T-helper 2 cell (primary cell): ENCODE data around the gene MAFF.
"Not testable (repeated sequence)": the region's sequence is repeated elsewhere in the genome, so short reads cannot be mapped to it uniquely, and the experiment has no call there.

Experiments
- DNase-seq, 5 experiments: peaks; one replicate each; pipeline versions ENCODE4 v3.0.0 to v3.0.0-alpha.2; 2012 to 2022
- total RNA-seq, 2 donors: gene quantifications; one replicate each; lab custom pipeline; 2026; lab: John Stamatoyannopoulos, UW

MAFF gene
- 61.1 to 81.7 reads per million in 2 donors for total RNA-seq

GRCh38 chr22:38201711-38202436, at the start of gene MAFF:
TSS of gene MAFF (plus strand) at chr22:38201994. CDS start at chr22:38213854, 11,860 bp downstream.
- peak; percentile 66 to 87 (median 79) for DNase-seq

GRCh38 chr22:38153821-38154562, 47.8 kb upstream of the MAFF start:
- DNase-seq: no peak

- DNase-seq: not testable (repeated sequence)
Observed at GRCh38 chr22:38154563-38154915, 47.3 kb upstream of the MAFF start.

GRCh38 chr22:38155703-38156102, 46.1 kb upstream of the MAFF start:
- no peak for DNase-seq

- no peak for DNase-seq
Observed at GRCh38 chr22:38162881-38163843, 38.6 kb upstream of the MAFF start.

- DNase-seq: no peak
Observed at GRCh38 chr22:38163844-38164550, 37.8 kb upstream of the MAFF start.

- no peak for DNase-seq
Observed at GRCh38 chr22:38164551-38164918, 37.3 kb upstream of the MAFF start.

- DNase-seq: no peak
Observed at GRCh38 chr22:38165922-38166593, 35.7 kb upstream of the MAFF start.

- DNase-seq: no peak
Observed at GRCh38 chr22:38167988-38168407, 33.8 kb upstream of the MAFF start.

- DNase-seq: no peak
Observed at GRCh38 chr22:38169116-38169515, 32.7 kb upstream of the MAFF start.

- no peak for DNase-seq
Observed at GRCh38 chr22:38170469-38170868, 31.3 kb upstream of the MAFF start.

GRCh38 chr22:38171927-38172831, 29.6 kb upstream of the MAFF start:
- DNase-seq: no peak

- peak in 2 of 5 experiments; percentile 50 to 88 for DNase-seq
Observed at GRCh38 chr22:38172832-38173640, 28.8 kb upstream of the MAFF start.

- DNase-seq: no peak
Observed at GRCh38 chr22:38173641-38173906, 28.2 kb upstream of the MAFF start.

- no peak for DNase-seq
Observed at GRCh38 chr22:38174626-38175025, 27.2 kb upstream of the MAFF start.

GRCh38 chr22:38175206-38176118, 26.3 kb upstream of the MAFF start:
- no peak for DNase-seq

- DNase-seq: peak in 2 of 5 experiments; percentile 68 to 75
Observed at GRCh38 chr22:38176170-38176741, 25.5 kb upstream of the MAFF start.

- DNase-seq: peak in 2 of 5 experiments; percentile 18 to 64
Observed at GRCh38 chr22:38177044-38177443, 24.8 kb upstream of the MAFF start.

- not testable (repeated sequence) for DNase-seq
Observed at GRCh38 chr22:38177571-38177925, 24.2 kb upstream of the MAFF start.
